PFSK-1 (cell line): ENCODE measurements around the gene OGFOD3.

Source experiments
- FOXP2 ChIP-seq: optimal IDR thresholded peaks from 2 replicates; pipeline ENCODE3; 2011; ENCODE audit warnings: borderline replicate concordance, control low read depth, inconsistent platforms; ENCODE audit not compliant: insufficient read depth; ENCODE audit errors: extremely low read length, extremely low read depth
- POLR2AphosphoS5 ChIP-seq: IDR thresholded peaks from 2 replicates; pipeline ENCODE4 v1.6.1; 2012; ENCODE audit warnings: low read depth, mild to moderate bottlenecking, control low read depth, low read length, moderate library complexity
- SIN3A ChIP-seq: IDR thresholded peaks from 2 replicates; pipeline ENCODE4 v1.6.1; 2012; ENCODE audit warnings: mild to moderate bottlenecking, low read length, moderate library complexity, borderline replicate concordance; ENCODE audit not compliant: insufficient read depth
- TAF1 ChIP-seq: IDR thresholded peaks from 2 replicates; pipeline ENCODE4 v1.6.1; 2012; ENCODE audit warnings: low read length, control low read depth, borderline replicate concordance; ENCODE audit not compliant: insufficient read depth
- TF ChIP-seq, protein P1 (sequence below), 2 experiments: IDR thresholded peaks; 2 replicates each; pipeline versions ENCODE4 v1.6.1 to v1.8.0; 2011 to 2012; ENCODE audit warnings: low read depth in 2 of 2, low read length in 2 of 2, control low read depth in 1 of 2, inconsistent platforms in 1 of 2, mild to moderate bottlenecking in 1 of 2, moderate library complexity in 1 of 2; ENCODE audit not compliant: insufficient read depth in 1 of 2

The OGFOD3 gene

DNA sequence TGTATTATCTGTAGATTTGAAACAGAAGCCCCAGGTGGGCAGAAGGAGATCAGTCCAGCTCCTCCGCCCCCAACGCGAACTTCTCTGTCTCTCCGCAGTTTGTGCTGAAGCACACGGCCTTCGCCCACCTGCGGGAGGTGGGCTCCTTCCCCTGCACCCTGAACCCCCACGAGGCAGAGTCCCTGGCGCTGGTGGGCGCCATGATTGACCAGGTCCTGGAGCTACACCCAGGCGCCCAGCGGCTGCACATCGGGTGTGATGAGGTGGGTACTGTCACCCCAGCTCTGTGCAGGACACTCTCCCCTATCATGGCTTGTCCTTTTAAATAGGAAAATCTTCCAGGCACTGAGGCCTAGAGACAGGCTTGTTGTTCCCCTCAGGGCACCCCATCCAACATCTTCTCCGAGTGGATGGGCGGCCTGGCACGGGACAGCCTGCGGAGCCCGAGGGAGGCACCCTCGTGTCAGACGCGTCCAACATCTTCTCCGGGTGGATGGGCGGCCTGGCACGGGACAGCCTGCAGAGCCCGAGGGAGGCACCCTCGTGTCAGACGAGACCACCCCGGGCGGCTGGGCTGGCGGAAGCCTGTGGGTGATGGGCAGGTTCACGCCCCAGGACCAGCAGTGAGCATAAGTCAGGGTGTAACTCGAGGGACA lies 15.3 kb upstream of the OGFOD3 start:
- TF ChIP-seq FOXP2 (no peak), TAF1 (no peak), POLR2AphosphoS5 (no peak), SIN3A (no peak)

DNA sequence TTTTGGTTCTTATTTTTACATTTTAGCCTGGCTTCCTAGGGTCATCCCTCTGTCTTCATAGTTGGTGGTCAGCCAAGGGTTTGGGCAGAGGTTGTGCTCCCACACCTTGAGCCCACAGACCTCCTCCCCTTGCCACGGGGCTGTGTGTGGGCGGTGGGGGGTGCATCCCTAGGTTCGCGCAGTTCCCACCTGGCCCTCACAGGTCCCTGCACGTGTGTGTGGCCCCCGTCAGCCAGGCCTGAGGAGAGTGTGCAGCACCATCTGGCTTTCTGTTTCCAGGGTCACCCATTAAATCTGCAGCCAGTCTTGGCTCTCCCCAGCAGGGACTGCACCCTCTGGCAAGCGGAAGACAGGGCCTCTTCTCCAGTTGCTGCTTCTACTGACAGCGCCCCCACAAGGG lies 13.6 kb upstream of the OGFOD3 start:
- TF ChIP-seq FOXP2: no peak
- TF ChIP-seq, protein P1, sequence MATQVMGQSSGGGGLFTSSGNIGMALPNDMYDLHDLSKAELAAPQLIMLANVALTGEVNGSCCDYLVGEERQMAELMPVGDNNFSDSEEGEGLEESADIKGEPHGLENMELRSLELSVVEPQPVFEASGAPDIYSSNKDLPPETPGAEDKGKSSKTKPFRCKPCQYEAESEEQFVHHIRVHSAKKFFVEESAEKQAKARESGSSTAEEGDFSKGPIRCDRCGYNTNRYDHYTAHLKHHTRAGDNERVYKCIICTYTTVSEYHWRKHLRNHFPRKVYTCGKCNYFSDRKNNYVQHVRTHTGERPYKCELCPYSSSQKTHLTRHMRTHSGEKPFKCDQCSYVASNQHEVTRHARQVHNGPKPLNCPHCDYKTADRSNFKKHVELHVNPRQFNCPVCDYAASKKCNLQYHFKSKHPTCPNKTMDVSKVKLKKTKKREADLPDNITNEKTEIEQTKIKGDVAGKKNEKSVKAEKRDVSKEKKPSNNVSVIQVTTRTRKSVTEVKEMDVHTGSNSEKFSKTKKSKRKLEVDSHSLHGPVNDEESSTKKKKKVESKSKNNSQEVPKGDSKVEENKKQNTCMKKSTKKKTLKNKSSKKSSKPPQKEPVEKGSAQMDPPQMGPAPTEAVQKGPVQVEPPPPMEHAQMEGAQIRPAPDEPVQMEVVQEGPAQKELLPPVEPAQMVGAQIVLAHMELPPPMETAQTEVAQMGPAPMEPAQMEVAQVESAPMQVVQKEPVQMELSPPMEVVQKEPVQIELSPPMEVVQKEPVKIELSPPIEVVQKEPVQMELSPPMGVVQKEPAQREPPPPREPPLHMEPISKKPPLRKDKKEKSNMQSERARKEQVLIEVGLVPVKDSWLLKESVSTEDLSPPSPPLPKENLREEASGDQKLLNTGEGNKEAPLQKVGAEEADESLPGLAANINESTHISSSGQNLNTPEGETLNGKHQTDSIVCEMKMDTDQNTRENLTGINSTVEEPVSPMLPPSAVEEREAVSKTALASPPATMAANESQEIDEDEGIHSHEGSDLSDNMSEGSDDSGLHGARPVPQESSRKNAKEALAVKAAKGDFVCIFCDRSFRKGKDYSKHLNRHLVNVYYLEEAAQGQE (IDR thresholded peaks at IDR 0.05; ENCODE audit: insufficient read depth in 1 of 2, low read depth in 2 of 2, low read length in 2 of 2): no peak
- TF ChIP-seq TAF1: no peak
- no peak for TF ChIP-seq POLR2AphosphoS5
- TF ChIP-seq SIN3A: no peak

DNA sequence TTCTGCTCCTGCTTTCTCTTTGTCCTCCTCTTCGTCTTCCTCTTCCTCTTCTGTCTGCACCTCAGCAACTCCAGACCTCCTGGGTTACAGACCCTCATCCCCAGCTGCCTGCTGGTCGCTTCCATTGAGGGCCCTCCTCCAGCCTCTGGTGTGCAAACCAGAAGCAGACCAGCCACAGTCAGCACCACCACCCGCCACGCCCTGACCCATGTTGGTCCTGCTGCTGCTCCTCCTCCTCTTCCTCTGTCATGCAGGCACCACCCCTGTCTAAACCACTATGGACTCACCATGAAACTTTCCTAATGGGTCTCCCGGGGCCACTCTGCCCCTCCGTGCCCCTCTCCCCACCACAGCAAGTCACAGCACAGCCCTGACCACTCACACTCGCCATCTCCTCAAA lies 11.4 kb upstream of the OGFOD3 start:
- TF ChIP-seq FOXP2: no peak
- TF ChIP-seq TAF1: no peak
- no peak for TF ChIP-seq SIN3A
- no peak for TF ChIP-seq POLR2AphosphoS5
- TF ChIP-seq, protein P1 (IDR thresholded peaks at IDR 0.05; ENCODE audit: insufficient read depth in 1 of 2, low read depth in 2 of 2, low read length in 2 of 2): no peak

DNA sequence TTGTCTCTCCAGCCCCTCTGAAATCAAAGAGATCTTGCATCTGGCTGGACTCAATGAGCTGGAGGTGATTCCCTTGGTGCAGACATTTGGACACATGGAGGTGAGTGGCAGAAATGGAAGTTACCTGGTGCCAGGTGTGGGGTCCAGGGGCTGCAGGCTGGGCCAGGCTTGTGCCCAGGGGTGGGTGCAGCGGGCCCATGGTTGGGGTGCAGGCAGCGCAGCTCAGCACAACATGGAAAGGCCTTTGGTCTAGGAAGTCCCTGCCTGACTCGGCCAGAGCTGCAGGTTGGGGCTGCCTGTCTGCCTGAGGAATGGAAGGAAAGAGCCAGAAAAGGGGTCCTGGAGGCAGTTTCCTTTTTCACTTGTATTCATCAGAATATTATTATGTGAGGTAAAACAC lies 10.2 kb upstream of the OGFOD3 start:
- TF ChIP-seq TAF1 (no peak), POLR2AphosphoS5 (no peak), SIN3A (no peak), FOXP2 (no peak)
- TF ChIP-seq, protein P1 (IDR thresholded peaks at IDR 0.05; ENCODE audit: insufficient read depth in 1 of 2, low read depth in 2 of 2, low read length in 2 of 2): no peak

DNA sequence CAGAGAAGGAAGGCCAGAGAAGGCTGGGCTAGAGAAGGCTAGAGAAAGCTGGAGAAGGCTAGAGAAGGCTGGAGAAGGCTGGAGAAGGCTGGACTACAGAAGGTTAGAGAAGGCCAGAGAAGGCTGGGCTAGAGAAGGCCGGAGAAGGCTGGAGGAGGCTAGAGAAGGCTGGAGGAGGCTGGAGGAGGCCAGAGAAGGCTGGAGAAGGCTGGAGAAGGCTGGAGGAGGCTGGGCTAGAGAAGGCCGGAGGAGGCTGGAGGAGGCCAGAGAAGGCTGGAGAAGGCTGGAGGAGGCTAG lies 6.4 kb upstream of the OGFOD3 start:
- TF ChIP-seq POLR2AphosphoS5: no peak
- TF ChIP-seq SIN3A: no peak
- TF ChIP-seq FOXP2: no peak
- TF ChIP-seq, protein P1 (IDR thresholded peaks at IDR 0.05; ENCODE audit: insufficient read depth in 1 of 2, low read depth in 2 of 2, low read length in 2 of 2): no peak
- TF ChIP-seq TAF1: no peak
